Stimulated activated naive CD4-positive, alpha-beta T cell treated with Interleukin-2 at 50 U/mL for 16 hours (primary cell): Measurements from ENCODE around the gene IL22RA1.

Source experiments
- DNase-seq: peaks from one replicate; lab custom pipeline; 2025; lab: John Stamatoyannopoulos, UW

IL22RA1 gene

GRCh38 chr1:24142546-24143534 is at the start of gene IL22RA1:
TSS of gene IL22RA1 (minus strand) at chr1:24143140. CDS start at chr1:24143082, 58 bp downstream.
- no peak for DNase-seq

GRCh38 chr1:24191860-24192259 is 48.9 kb upstream of the IL22RA1 start:
- DNase-seq = peak; percentile 39

- DNase-seq = no peak
Observed at GRCh38 chr1:24190983-24191461, 48.1 kb upstream of the IL22RA1 start.

GRCh38 chr1:24189528-24189927 is 46.6 kb upstream of the IL22RA1 start:
- no peak for DNase-seq

GRCh38 chr1:24186993-24187790 is 44.3 kb upstream of the IL22RA1 start, which contains the start of gene IFNLR1:
TSS of gene IFNLR1 (minus strand) at chr1:24187289. CDS start at chr1:24187248, 41 bp downstream.
- peak; percentile 70 for DNase-seq

- no peak for DNase-seq
Observed at GRCh38 chr1:24186711-24186992, 43.7 kb upstream of the IL22RA1 start.

- DNase-seq = no peak
Observed at GRCh38 chr1:24186031-24186710, 43.2 kb upstream of the IL22RA1 start.

GRCh38 chr1:24185076-24185475 is 42.1 kb upstream of the IL22RA1 start:
- no peak for DNase-seq

GRCh38 chr1:24182061-24182460 is 39.1 kb upstream of the IL22RA1 start:
- DNase-seq = no peak

- no peak for DNase-seq
Observed at GRCh38 chr1:24181619-24182018, 38.7 kb upstream of the IL22RA1 start.

- DNase-seq = no peak
Observed at GRCh38 chr1:24180676-24181075, 37.7 kb upstream of the IL22RA1 start.

- DNase-seq = no peak
Observed at GRCh38 chr1:24179251-24179840, 36.4 kb upstream of the IL22RA1 start.

- DNase-seq = no peak
Observed at GRCh38 chr1:24178407-24178806, 35.5 kb upstream of the IL22RA1 start.

GRCh38 chr1:24177161-24177560 is 34.2 kb upstream of the IL22RA1 start:
- DNase-seq = no peak

GRCh38 chr1:24175033-24175755 is 32.3 kb upstream of the IL22RA1 start:
- no peak for DNase-seq

GRCh38 chr1:24173638-24174575 is 31.0 kb upstream of the IL22RA1 start:
- no peak for DNase-seq

GRCh38 chr1:24172598-24172997 is 29.7 kb upstream of the IL22RA1 start:
- no peak for DNase-seq

- no peak for DNase-seq
Observed at GRCh38 chr1:24169286-24169685, 26.3 kb upstream of the IL22RA1 start.

- no peak for DNase-seq
Observed at GRCh38 chr1:24168245-24168644, 25.3 kb upstream of the IL22RA1 start.

GRCh38 chr1:24167008-24167407 is 24.1 kb upstream of the IL22RA1 start:
- DNase-seq = no peak
